Measurements from ENCODE around the gene C6orf132. TPM values are rescaled to one million over a fixed set of nuclear protein-coding genes. Genes with fewer than 3 reads are reported as not detected.
A peak's percentile ranks its signal among the peaks of the same experiment; 100 is the strongest.

C6orf132 gene
- total and polyA plus RNA-seq, 9 of the 15 experiments (the other 6 are each of a cell fraction or from before 2014, with no cell fraction given), result 0.06 to 0.35 (median 0.14) TPM

DNA sequence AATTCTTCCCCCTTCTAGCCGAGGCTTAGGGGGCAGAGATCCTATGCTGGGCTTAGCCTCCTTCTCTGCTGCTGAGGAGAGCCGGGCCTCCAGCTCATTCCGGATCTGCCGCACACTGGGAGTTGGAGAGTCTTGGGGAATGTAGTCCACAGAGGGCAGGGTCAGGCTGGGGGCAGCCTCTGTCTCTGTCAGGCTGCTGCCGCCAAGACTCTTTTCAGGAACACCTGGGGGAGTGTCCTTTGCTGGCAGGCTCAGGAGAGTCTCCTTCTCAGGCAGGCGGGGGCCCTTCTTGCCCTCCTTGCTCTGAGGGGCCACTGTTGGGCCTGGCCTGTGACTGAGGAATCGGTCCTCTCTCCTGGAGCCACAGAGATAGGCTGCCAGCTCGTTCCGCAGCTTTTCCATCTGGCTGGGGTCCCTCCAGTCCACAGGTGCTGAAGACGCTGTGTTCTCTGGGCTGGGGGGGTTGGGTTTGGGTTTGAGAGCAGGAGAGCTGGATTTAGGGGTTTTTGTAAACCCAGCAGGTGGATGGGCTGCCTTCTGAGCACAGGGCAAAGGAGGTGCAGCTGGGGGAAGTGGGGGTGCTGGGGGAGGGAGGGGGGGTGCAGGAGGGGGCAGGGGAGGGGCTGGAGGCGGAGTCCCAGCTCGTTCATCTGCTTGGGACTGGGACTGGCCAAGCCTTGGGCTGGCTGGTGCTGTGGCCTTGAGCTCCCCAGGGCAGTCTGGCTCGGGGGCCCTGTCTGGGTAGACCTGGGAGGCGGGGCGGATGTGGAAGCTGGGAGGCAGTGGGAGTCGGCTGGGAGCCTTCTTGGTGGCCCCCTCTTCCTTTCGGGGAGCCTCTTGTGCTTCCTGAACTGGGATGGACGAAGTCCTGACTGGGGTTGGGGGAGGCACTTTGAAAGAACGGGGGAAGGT, 36.1 kb downstream of the C6orf132 start:
- WGBS (ENCODE audit: insufficient coverage, low coverage, missing lambda C conversion rate), result 47% methylated on average over 15 of the region's 19 CpGs
- H3K9ac ChIP-seq (ENCODE audit: insufficient read depth in 1 of 2, low read depth in 2 of 2, low read length in 2 of 2), result peak overlapping the region in 1 of 2 experiments; percentile 75; a peak in 2 of 4 replicates
- H3K27ac ChIP-seq (ENCODE audit: extremely low read depth, low read depth, low read length), result no peak overlapping the region
- FAIRE-seq (no peak), DNase-seq (ENCODE audit: extremely low read depth in 1 of 4, low spot score in 3 of 4) (peak in 2 of 4 experiments; percentile 58 to 59), ATAC-seq (no peak)
- peaks cover 7% of the 10 kb centered on the region; the same call in 1 of the 2 replicates for H3K9me3 ChIP-seq (replicated peaks; ENCODE audit: control insufficient read depth, insufficient read depth, low read depth, low read length)
- BruUV-seq (replicated peaks), result no TSS peak
- in situ Hi-C loops (cut with MboI) (no loop called here), intact Hi-C loops (cut with micrococcal nuclease) (loop anchor here (10.0 kb wide), 1 partner anchor 108 kb away; the partner anchor contains the start of gene MRPS10)
- H3K79me2 ChIP-seq (ENCODE audit: control insufficient read depth, insufficient read depth, low read length), result no peaks in the 10 kb centered on the region
- H3K4me1 ChIP-seq (replicated peaks in 1 of 2; ENCODE audit: control insufficient read depth in 2 of 2, insufficient read depth in 2 of 2, low read length in 2 of 2), result peaks cover 23 to 38% of the 10 kb centered on the region in 2 experiments
- no peaks in the 10 kb centered on the region for H4K20me1 ChIP-seq (replicated peaks; ENCODE audit: control insufficient read depth, insufficient read depth, low read length)
- no peaks in the 10 kb centered on the region for H3K36me3 ChIP-seq (ENCODE audit: control insufficient read depth, insufficient read depth, low read length)
- H3K9me1 ChIP-seq (ENCODE audit: control insufficient read depth, insufficient read depth, low read length), result no peaks in the 10 kb centered on the region
- H3K4me2 ChIP-seq (ENCODE audit: insufficient read depth, low read length), result no peak overlapping the region
- no peak overlapping the region for H3K4me3 ChIP-seq
- no peak overlapping the region for H2AFZ ChIP-seq (ENCODE audit: low read depth, low read length)
- POLR2A ChIA-PET, result interaction anchor here (0.6 to 6.1 kb wide), 7 partner anchors 10 to 126 kb away, joined by 3 to 48 read pairs (median 4); no protein-coding TSS in a partner anchor
- peaks cover 3 to 8% of the 10 kb centered on the region in 2 experiments; a peak in 2 of 5 replicates for H3K27me3 ChIP-seq (ENCODE audit: control insufficient read depth in 2 of 2, insufficient read depth in 2 of 2, low read length in 2 of 2)
- TF ChIP-seq RFX7 (CRISPR knock-in tag; IDR thresholded peaks at IDR 0.05) (no peak), PCBP1 (IDR thresholded peaks at IDR 0.05; ENCODE audit: low read depth, low read length, poor library complexity, severe bottlenecking) (peak; percentile 72), ZNF764 (CRISPR knock-in tag; IDR thresholded peaks at IDR 0.05; ENCODE audit: low read depth) (no peak)
- TF ChIP-seq, protein P1, sequence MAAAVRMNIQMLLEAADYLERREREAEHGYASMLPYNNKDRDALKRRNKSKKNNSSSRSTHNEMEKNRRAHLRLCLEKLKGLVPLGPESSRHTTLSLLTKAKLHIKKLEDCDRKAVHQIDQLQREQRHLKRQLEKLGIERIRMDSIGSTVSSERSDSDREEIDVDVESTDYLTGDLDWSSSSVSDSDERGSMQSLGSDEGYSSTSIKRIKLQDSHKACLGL (CRISPR knock-in tag; IDR thresholded peaks at IDR 0.05; ENCODE audit: borderline replicate concordance, poor library complexity, severe bottlenecking), result no peak
- TF ChIP-seq, protein P2, sequence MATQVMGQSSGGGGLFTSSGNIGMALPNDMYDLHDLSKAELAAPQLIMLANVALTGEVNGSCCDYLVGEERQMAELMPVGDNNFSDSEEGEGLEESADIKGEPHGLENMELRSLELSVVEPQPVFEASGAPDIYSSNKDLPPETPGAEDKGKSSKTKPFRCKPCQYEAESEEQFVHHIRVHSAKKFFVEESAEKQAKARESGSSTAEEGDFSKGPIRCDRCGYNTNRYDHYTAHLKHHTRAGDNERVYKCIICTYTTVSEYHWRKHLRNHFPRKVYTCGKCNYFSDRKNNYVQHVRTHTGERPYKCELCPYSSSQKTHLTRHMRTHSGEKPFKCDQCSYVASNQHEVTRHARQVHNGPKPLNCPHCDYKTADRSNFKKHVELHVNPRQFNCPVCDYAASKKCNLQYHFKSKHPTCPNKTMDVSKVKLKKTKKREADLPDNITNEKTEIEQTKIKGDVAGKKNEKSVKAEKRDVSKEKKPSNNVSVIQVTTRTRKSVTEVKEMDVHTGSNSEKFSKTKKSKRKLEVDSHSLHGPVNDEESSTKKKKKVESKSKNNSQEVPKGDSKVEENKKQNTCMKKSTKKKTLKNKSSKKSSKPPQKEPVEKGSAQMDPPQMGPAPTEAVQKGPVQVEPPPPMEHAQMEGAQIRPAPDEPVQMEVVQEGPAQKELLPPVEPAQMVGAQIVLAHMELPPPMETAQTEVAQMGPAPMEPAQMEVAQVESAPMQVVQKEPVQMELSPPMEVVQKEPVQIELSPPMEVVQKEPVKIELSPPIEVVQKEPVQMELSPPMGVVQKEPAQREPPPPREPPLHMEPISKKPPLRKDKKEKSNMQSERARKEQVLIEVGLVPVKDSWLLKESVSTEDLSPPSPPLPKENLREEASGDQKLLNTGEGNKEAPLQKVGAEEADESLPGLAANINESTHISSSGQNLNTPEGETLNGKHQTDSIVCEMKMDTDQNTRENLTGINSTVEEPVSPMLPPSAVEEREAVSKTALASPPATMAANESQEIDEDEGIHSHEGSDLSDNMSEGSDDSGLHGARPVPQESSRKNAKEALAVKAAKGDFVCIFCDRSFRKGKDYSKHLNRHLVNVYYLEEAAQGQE (IDR thresholded peaks at IDR 0.05; ENCODE audit: borderline replicate concordance), result 0 out of 2 replicates have a peak, but pooled peaks have one; percentile 7
- TF ChIP-seq, protein P2 (CRISPR knock-in tag; IDR thresholded peaks at IDR 0.05; ENCODE audit: low read depth), result no peak
- TF ChIP-seq, protein P3, sequence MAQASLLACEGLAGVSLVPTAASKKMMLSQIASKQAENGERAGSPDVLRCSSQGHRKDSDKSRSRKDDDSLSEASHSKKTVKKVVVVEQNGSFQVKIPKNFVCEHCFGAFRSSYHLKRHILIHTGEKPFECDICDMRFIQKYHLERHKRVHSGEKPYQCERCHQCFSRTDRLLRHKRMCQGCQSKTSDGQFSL (CRISPR knock-in tag; IDR thresholded peaks at IDR 0.05), result no peak
- TF ChIP-seq, protein P3 (tag; IDR thresholded peaks at IDR 0.05), result peak in 1 of 2 experiments; percentile 60; a peak in 2 of 4 replicates
- CTCF ChIA-PET (ENCODE audit: low intra/inter-chr PET ratio), result no interaction called here

Measured in K562 (cell line).